B cell (primary cell): Measurements from ENCODE around the gene LTB4R. TPM values are rescaled to one million over a fixed set of nuclear protein-coding genes. Genes with fewer than 3 reads are reported as not detected.
"Not testable (repeated sequence)": the region's sequence is repeated elsewhere in the genome, so short reads cannot be mapped to it uniquely, and the experiment has no call there.

ENCODE experiments used
- ATAC-seq: fragments of 200-7000 bp; cut with Tn5 transposase; one replicate; pipeline ENCODE4 v1.10.0; 2021; ENCODE audit warnings: low read depth, mild to moderate bottlenecking, moderate number of reproducible peaks, moderate library complexity
- CTCF ChIA-PET: fragments of 350-600 bp; sonication (Branson Sonifier 250); formaldehyde crosslinking; loops from one replicate; lab custom pipeline; 2021; ENCODE audit warnings: antibody characterized with exemption, inconsistent platforms; lab: Charles Lee
- POLR2A ChIA-PET: fragments of 350-600 bp; sonication (Branson Sonifier 250); formaldehyde crosslinking; loops from one replicate; lab custom pipeline; 2021; ENCODE audit warnings: antibody characterized with exemption; lab: Charles Lee
- DNase-seq: peaks from one replicate; pipeline ENCODE4 v3.0.0; 2013
- H2AFZ ChIP-seq: 2 replicates; pipeline ENCODE4 v1.6.1; 2012; ENCODE audit warnings: mild to moderate bottlenecking, low read depth, low read length; ENCODE audit not compliant: insufficient read depth, poor library complexity, severe bottlenecking
- H3K27ac ChIP-seq, 2 donors: 1 replicate in 1 of 2; 2 replicates in 1 of 2; pipeline ENCODE4 v1.5.1; 2012 to 2013; ENCODE audit warnings: low read length in 2 of 2, mild to moderate bottlenecking in 2 of 2, moderate library complexity in 1 of 2
- H3K27me3 ChIP-seq, 4 experiments: fragments of 200-600 bp in 1 of 4; sonication (generic) in 1 of 4; replicated peaks in 1 of 4; 1 replicate in 2 of 4; 2 replicates in 2 of 4; pipeline versions ENCODE4 v1.6.1 to v1.7.0; 2013 to 2016; ENCODE audit warnings: low read length in 3 of 4, mild to moderate bottlenecking in 2 of 4, mixed read lengths in 1 of 4, moderate library complexity in 1 of 4; ENCODE audit not compliant: insufficient read depth in 4 of 4, control insufficient read depth in 3 of 4; ENCODE audit errors: control extremely low read depth in 1 of 4
- H3K36me3 ChIP-seq, 2 experiments: replicated peaks in 1 of 2; 1 replicate in 1 of 2; 2 replicates in 1 of 2; pipeline versions ENCODE4 v1.6.1 to v1.7.1; 2013; ENCODE audit warnings: low read length in 1 of 2; ENCODE audit not compliant: insufficient read depth in 2 of 2, control insufficient read depth in 1 of 2; ENCODE audit errors: control extremely low read depth in 1 of 2, extremely low read depth in 1 of 2
- H3K4me1 ChIP-seq, 2 donors: fragments of 200-600 bp in 1 of 2; sonication (generic) in 1 of 2; 1 replicate in 1 of 2; 2 replicates in 1 of 2; pipeline versions ENCODE4 v1.5.1 to v1.6.1; 2013 to 2017; ENCODE audit warnings: low read length in 2 of 2; ENCODE audit not compliant: control insufficient read depth in 2 of 2, insufficient read depth in 2 of 2
- H3K4me2 ChIP-seq: replicated peaks from 2 replicates; pipeline ENCODE3; 2012; ENCODE audit warnings: mild to moderate bottlenecking, low read depth, low read length; ENCODE audit not compliant: poor library complexity, severe bottlenecking
- H3K4me3 ChIP-seq, 5 experiments: fragments of 200-600 bp in 1 of 5; sonication (generic) in 1 of 5; 1 replicate in 3 of 5; 2 replicates in 2 of 5; pipeline versions ENCODE4 v1.5.1 to v1.7.0; 2011 to 2016; ENCODE audit warnings: low read length in 4 of 5, mild to moderate bottlenecking in 4 of 5, low read depth in 2 of 5, control low read depth in 1 of 5, moderate library complexity in 1 of 5; ENCODE audit not compliant: insufficient read depth in 1 of 5; ENCODE audit errors: control extremely low read depth in 1 of 5, extremely low read depth in 1 of 5
- H3K79me2 ChIP-seq: fragments of 200-600 bp; sonication (generic); one replicate; pipeline ENCODE4 v1.6.0; 2016; ENCODE audit warnings: low read length; ENCODE audit not compliant: control insufficient read depth, insufficient read depth
- H3K9ac ChIP-seq: fragments of 200-600 bp; sonication (generic); 2 replicates; pipeline ENCODE4 v1.6.1; 2017; ENCODE audit warnings: mild to moderate bottlenecking, low read length, moderate library complexity
- H3K9me3 ChIP-seq, 3 donors: one replicate each; pipeline versions ENCODE4 v1.6.1 to v1.7.1; 2013; ENCODE audit warnings: low read length in 2 of 3; ENCODE audit not compliant: control insufficient read depth in 2 of 3, insufficient read depth in 1 of 3; ENCODE audit errors: control extremely low read depth in 1 of 3
- H4K20me1 ChIP-seq: 2 replicates; pipeline ENCODE4 v1.6.0; 2012; ENCODE audit warnings: mild to moderate bottlenecking, low read length; ENCODE audit not compliant: insufficient read depth, control insufficient read depth, poor library complexity, severe bottlenecking
- H3K27ac Mint-ChIP-seq: one replicate; pipeline ENCODE4 v1.8.0; 2021; ENCODE audit warnings: mixed read lengths
- H3K27me3 Mint-ChIP-seq: one replicate; pipeline ENCODE4 v1.8.0; 2021; ENCODE audit warnings: mixed read lengths
- H3K4me1 Mint-ChIP-seq: one replicate; pipeline ENCODE4 v1.8.0; 2021; ENCODE audit warnings: mixed read lengths
- H3K4me3 Mint-ChIP-seq: one replicate; pipeline ENCODE4 v1.8.0; 2021; ENCODE audit warnings: mixed read lengths
- H3K9me3 Mint-ChIP-seq: one replicate; pipeline ENCODE4 v1.8.0; 2022; ENCODE audit warnings: mixed read lengths; ENCODE audit not compliant: insufficient read depth
- CTCF ChIP-seq: fragments of 200-600 bp; IDR thresholded peaks from one replicate; pipeline ENCODE4 v1.8.0; 2022; ENCODE audit warnings: antibody characterized with exemption, mild to moderate bottlenecking
- EZH2 ChIP-seq: IDR thresholded peaks from 2 replicates; pipeline ENCODE4 v1.6.1; 2012; ENCODE audit warnings: borderline replicate concordance, low read depth, mild to moderate bottlenecking, moderate library complexity, low read length; ENCODE audit not compliant: insufficient read depth, poor library complexity, severe bottlenecking
- WGBS: methylation state at CpG from one replicate; pipeline ENCODE4 v1.1.5; 2013; ENCODE audit warnings: missing lambda C conversion rate; ENCODE audit not compliant: insufficient coverage; 5-methylcytosine and 5-hydroxymethylcytosine counted together
- intact Hi-C: fragments of 100-400 bp; cut with micrococcal nuclease; formaldehyde crosslinking; loops from one replicate; pipeline ENCODE4 v1.10.0; 2022
- polyA plus RNA-seq: library from polyadenylated mRNA; depleted of rRNA; stranded (reverse); fragments of >200 nt; gene quantifications from 2 replicates; pipeline ENCODE4 v1.2.3, GENCODE V29; 2012
- total RNA-seq, 2 donors: library from RNA; stranded (reverse); fragments of 120-200 nt in 1 of 2; gene quantifications; 1 replicate in 1 of 2; 2 replicates in 1 of 2; pipeline versions ENCODE4 v1.2.3 to v1.2.4, GENCODE V29; 2013 to 2022

The LTB4R gene
- total and polyA plus RNA-seq, 2 donors (not counting 1 experiment from before 2014, with no cell fraction given): 8.8 to 19.1 TPM

- Histone ChIP-seq H3K27ac (no peak overlapping the region), H3K36me3 (no peaks in the 10 kb centered on the region), H4K20me1 (no peaks in the 10 kb centered on the region), H3K4me3 (no peak overlapping the region), H2AFZ (peak overlapping the region; percentile 16), H3K79me2 (no peaks in the 10 kb centered on the region), H3K4me2 (no peak overlapping the region), H3K4me1 (peaks cover 12 to 17% of the 10 kb centered on the region in 2 donors), H3K27me3 (peaks cover 0 to 6% (median under 1%) of the 10 kb centered on the region in 4 experiments), H3K9me3 (peaks cover 0 to under 1% (median 0%) of the 10 kb centered on the region in 3 donors), H3K9ac (no peak overlapping the region)
- POLR2A ChIA-PET: no interaction called here
- ATAC-seq (no peak), DNase-seq (no peak)
- CTCF ChIA-PET: interaction anchor here (0.6 to 16.1 kb wide), 14 partner anchors 9 to 1533 kb away, joined by 3 to 650 read pairs (median 4); partner anchors contain the start of genes CBLN3, CIDEB, KHNYN and LTB4R
- H3K9me3 Mint-ChIP-seq: no peaks in the 10 kb centered on the region
- H3K27me3 Mint-ChIP-seq: peaks cover 1% of the 10 kb centered on the region
- intact Hi-C loops: no loop called here
- no peak overlapping the region for H3K27ac Mint-ChIP-seq
- no peak overlapping the region for H3K4me3 Mint-ChIP-seq
- WGBS: 77% methylated on average over 2 of the region's 2 CpGs
- TF ChIP-seq CTCF: no peak
- TF ChIP-seq EZH2: no peak
- H3K4me1 Mint-ChIP-seq: peaks cover 22% of the 10 kb centered on the region
These were observed 16.0 kb downstream of the LTB4R start for GRCh38 chr14:24327303-24327702.

GRCh38 chr14:24327914-24328313, 16.6 kb downstream of the LTB4R start:
- H3K9ac ChIP-seq, H3K4me3 Mint-ChIP-seq, H3K36me3 ChIP-seq, H3K4me2 ChIP-seq, H3K27ac Mint-ChIP-seq, ATAC-seq, H3K9me3 Mint-ChIP-seq, H3K27ac ChIP-seq, H3K9me3 ChIP-seq, H3K27me3 Mint-ChIP-seq, POLR2A ChIA-PET, H3K4me3 ChIP-seq, H3K79me2 ChIP-seq, H4K20me1 ChIP-seq, H2AFZ ChIP-seq, DNase-seq: not testable (repeated sequence)
- intact Hi-C loops: loop anchor here (1.0 kb wide), 1 partner anchor 103 kb away; no protein-coding TSS in a partner anchor
- CTCF ChIA-PET: interaction anchor here (1.0 to 16.1 kb wide), 10 partner anchors 12 to 346 kb away, joined by 3 to 650 read pairs (median 6); partner anchors contain the start of genes CBLN3, CIDEB, KHNYN and LTB4R
- 0% methylated on average over 1 of the region's 9 CpGs for WGBS
- Histone ChIP-seq H3K4me1 (peaks cover 18 to 23% of the 10 kb centered on the region in 2 donors), H3K27me3 (peaks cover 0 to 11% (median 3%) of the 10 kb centered on the region in 4 experiments)
- TF ChIP-seq CTCF: peak; percentile 60
- peaks cover 26% of the 10 kb centered on the region for H3K4me1 Mint-ChIP-seq
